Anterior cingulate cortex (tissue), 58 donors: Measurements from ENCODE around the gene GABRB3.
A peak's percentile ranks its signal among the peaks of the same experiment; 100 is the strongest.

Experiments
- DNase-seq, 58 donors: peaks; one replicate each; lab custom pipeline; 2025; lab: John Stamatoyannopoulos, UW

GABRB3 gene

GRCh38 chr15:26571346-26571745 is 201.5 kb downstream of the GABRB3 start:
- no peak for DNase-seq

GRCh38 chr15:26565542-26565941 is 207.3 kb downstream of the GABRB3 start:
- DNase-seq = no peak

- DNase-seq = no peak
These were observed 208.5 kb downstream of the GABRB3 start for GRCh38 chr15:26564361-26564760.

- no peak for DNase-seq
These were observed 210.5 kb downstream of the GABRB3 start for GRCh38 chr15:26562336-26562735.

- no peak for DNase-seq
These were observed 211.0 kb downstream of the GABRB3 start for GRCh38 chr15:26561896-26562295.

GRCh38 chr15:26561130-26561529 is 211.7 kb downstream of the GABRB3 start:
- DNase-seq = no peak

GRCh38 chr15:26555898-26556297 is 217.0 kb downstream of the GABRB3 start:
- DNase-seq = no peak

GRCh38 chr15:26551473-26551872 is 221.4 kb downstream of the GABRB3 start:
- no peak for DNase-seq

GRCh38 chr15:26550880-26551279 is 222.0 kb downstream of the GABRB3 start:
- no peak for DNase-seq

GRCh38 chr15:26537663-26538062 is 235.2 kb downstream of the GABRB3 start:
- peak in 1 of 58 donors; percentile 23 for DNase-seq

- no peak for DNase-seq
These were observed 241.4 kb downstream of the GABRB3 start for GRCh38 chr15:26531489-26531888.

- no peak for DNase-seq
These were observed 247.8 kb downstream of the GABRB3 start for GRCh38 chr15:26525096-26525495.

- DNase-seq = peak in 1 of 58 donors; percentile 4
These were observed 251.1 kb downstream of the GABRB3 start for GRCh38 chr15:26521691-26522198.

GRCh38 chr15:26521130-26521529 is 251.7 kb downstream of the GABRB3 start:
- DNase-seq = no peak

GRCh38 chr15:26518885-26519284 is 254.0 kb downstream of the GABRB3 start:
- DNase-seq = no peak

- DNase-seq = no peak
These were observed 256.5 kb downstream of the GABRB3 start for GRCh38 chr15:26516102-26516980.

GRCh38 chr15:26504009-26504408 is 268.9 kb downstream of the GABRB3 start:
- DNase-seq = no peak
